Type B pancreatic cell (in vitro differentiated cells): ENCODE results near the gene DAGLA. TPM values are rescaled to one million over a fixed set of nuclear protein-coding genes. Genes with fewer than 3 reads are reported as not detected.

Source experiments
- DNase-seq: peaks from one replicate; pipeline ENCODE4 v3.0.0; 2021; ENCODE audit warnings: mixed read lengths; ENCODE audit not compliant: unreplicated experiment; ENCODE audit errors: extremely low spot score
- H3K27ac Mint-ChIP-seq: 2 replicates; pipeline ENCODE4 v1.8.0; 2021; ENCODE audit warnings: mild to moderate bottlenecking, mixed read lengths
- H3K27me3 Mint-ChIP-seq: 2 replicates; pipeline ENCODE4 v1.8.0; 2021; ENCODE audit warnings: mixed read lengths
- H3K36me3 Mint-ChIP-seq: 2 replicates; pipeline ENCODE4 v1.8.0; 2021; ENCODE audit warnings: mixed read lengths
- H3K4me1 Mint-ChIP-seq: one replicate; pipeline ENCODE4 v1.8.0; 2021; ENCODE audit warnings: mixed read lengths; ENCODE audit not compliant: unreplicated experiment
- H3K4me3 Mint-ChIP-seq: 2 replicates; pipeline ENCODE4 v1.8.0; 2021; ENCODE audit warnings: mild to moderate bottlenecking, mixed read lengths
- H3K9me3 Mint-ChIP-seq: 2 replicates; pipeline ENCODE4 v1.8.0; 2021; ENCODE audit warnings: mixed read lengths
- total RNA-seq: library from RNA; stranded (reverse); gene quantifications from 2 replicates; pipeline ENCODE4 v1.2.1, GENCODE V29; 2021; ENCODE audit warnings: low replicate concordance
- TF ChIP-seq, protein P1 (sequence below): fragments of 200-600 bp; sonication (generic); conservative IDR thresholded peaks from 2 replicates; pipeline ENCODE4 v1.5.0; 2021; ENCODE audit warnings: antibody characterized with exemption, mild to moderate bottlenecking

DAGLA gene
- total RNA-seq, 1 donor from 2014 or later: 7.8 TPM

GRCh38 chr11:61754534-61755482, 74.6 kb downstream of the DAGLA start:
- Mint-ChIP-seq H3K27me3 (peaks cover 18% of the 10 kb centered on the region), H3K27ac (peak overlapping the region; percentile 41), H3K4me3 (peak overlapping the region; percentile 88), H3K9me3 (no peaks in the 10 kb centered on the region), H3K4me1 (peaks cover 19% of the 10 kb centered on the region), H3K36me3 (no peaks in the 10 kb centered on the region)
- TF ChIP-seq, protein P1, sequence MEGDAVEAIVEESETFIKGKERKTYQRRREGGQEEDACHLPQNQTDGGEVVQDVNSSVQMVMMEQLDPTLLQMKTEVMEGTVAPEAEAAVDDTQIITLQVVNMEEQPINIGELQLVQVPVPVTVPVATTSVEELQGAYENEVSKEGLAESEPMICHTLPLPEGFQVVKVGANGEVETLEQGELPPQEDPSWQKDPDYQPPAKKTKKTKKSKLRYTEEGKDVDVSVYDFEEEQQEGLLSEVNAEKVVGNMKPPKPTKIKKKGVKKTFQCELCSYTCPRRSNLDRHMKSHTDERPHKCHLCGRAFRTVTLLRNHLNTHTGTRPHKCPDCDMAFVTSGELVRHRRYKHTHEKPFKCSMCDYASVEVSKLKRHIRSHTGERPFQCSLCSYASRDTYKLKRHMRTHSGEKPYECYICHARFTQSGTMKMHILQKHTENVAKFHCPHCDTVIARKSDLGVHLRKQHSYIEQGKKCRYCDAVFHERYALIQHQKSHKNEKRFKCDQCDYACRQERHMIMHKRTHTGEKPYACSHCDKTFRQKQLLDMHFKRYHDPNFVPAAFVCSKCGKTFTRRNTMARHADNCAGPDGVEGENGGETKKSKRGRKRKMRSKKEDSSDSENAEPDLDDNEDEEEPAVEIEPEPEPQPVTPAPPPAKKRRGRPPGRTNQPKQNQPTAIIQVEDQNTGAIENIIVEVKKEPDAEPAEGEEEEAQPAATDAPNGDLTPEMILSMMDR: no peak
- no peak for DNase-seq

DNA sequence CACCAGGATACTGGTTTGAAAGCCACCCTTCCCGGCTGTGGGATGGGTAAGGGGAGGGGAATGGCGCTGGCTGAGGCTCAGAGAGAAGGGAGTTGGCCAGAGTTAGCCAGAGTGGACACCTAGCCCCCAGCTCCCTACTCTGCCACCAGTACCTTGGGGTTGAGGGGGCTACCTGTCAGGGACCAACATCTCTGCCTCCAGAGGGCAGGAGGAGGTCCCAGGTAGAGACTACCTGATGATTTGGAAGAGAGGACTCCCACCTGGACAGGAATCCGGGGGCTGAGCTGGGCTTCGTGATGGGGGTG, 75.9 kb downstream of the DAGLA start:
- Mint-ChIP-seq H3K27me3 (peaks cover 14% of the 10 kb centered on the region), H3K4me1 (peaks cover 19% of the 10 kb centered on the region), H3K27ac (peak overlapping the region; percentile 89), H3K36me3 (no peaks in the 10 kb centered on the region), H3K9me3 (no peaks in the 10 kb centered on the region), H3K4me3 (peak overlapping the region; percentile 59)
- no peak for DNase-seq
- TF ChIP-seq, protein P1: no peak

GRCh38 chr11:61756452-61757212, 76.4 kb downstream of the DAGLA start:
- peak overlapping the region; percentile 89 for H3K27ac Mint-ChIP-seq
- peak overlapping the region; percentile 59 for H3K4me3 Mint-ChIP-seq
- H3K9me3 Mint-ChIP-seq: no peaks in the 10 kb centered on the region
- no peaks in the 10 kb centered on the region for H3K36me3 Mint-ChIP-seq
- peaks cover 12% of the 10 kb centered on the region for H3K27me3 Mint-ChIP-seq
- H3K4me1 Mint-ChIP-seq: peaks cover 21% of the 10 kb centered on the region
- no peak for DNase-seq
- TF ChIP-seq, protein P1: no peak

DNA sequence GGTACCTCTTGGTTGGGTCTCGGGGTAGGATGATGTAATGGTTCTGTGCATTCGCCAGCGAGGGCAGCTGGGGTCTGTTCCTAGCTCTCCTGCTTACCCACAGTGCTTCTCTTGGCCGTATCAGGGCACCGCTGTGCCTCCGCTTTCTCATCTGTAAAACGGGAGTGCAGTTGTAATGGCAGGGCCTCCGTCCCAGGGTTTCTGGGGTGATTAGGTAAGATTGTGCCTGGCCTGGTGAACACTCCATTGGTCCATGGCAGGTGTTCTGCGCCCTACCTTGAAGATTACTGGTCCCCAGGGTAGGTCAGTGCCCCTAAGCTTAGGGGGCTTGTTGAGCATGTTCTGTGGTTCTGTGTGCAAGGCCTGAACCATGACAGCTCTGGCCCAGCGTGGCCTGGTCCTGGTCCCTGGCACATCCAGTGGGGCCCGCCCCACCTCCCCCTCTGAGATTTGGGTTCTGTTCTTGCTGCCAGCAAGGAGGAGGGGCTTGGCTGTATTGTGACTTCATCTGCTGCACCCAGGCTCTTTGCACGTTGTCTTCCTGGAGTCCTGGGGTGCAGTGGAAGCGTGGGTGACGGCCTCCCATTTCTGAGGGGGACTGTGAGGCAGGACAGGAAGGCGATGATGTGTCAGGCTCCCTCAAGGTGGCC, 77.1 kb downstream of the DAGLA start:
- Mint-ChIP-seq H3K4me1 (peaks cover 27% of the 10 kb centered on the region), H3K36me3 (no peaks in the 10 kb centered on the region), H3K27me3 (peaks cover 8% of the 10 kb centered on the region), H3K9me3 (no peaks in the 10 kb centered on the region), H3K27ac (peak overlapping the region; percentile 89), H3K4me3 (peak overlapping the region; percentile 59)
- DNase-seq: no peak
- TF ChIP-seq, protein P1: no peak

DNA sequence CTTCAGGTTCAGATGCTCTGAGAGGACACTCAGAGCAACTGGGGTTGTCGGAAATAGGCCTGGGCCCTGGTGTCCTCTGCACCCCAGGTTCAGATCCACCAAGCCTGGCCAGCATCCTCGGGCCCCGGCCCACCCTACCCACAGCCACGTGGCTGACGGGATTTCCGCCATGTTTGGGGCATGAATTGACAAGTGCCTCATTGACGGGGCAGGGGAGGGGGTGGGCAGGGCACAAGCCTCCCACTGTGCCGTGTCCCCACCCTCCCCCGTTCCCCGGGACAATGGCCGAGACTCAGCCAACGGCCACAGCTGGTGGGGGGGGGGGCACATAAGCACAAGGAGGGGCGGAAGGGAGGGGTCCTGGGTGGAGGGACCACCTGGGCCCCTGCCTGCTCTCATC, 80.8 kb downstream of the DAGLA start:
- H3K4me1 Mint-ChIP-seq: peaks cover 35% of the 10 kb centered on the region
- no peak overlapping the region for H3K27ac Mint-ChIP-seq
- no peak overlapping the region for H3K4me3 Mint-ChIP-seq
- no peak for DNase-seq
- H3K36me3 Mint-ChIP-seq: no peaks in the 10 kb centered on the region
- no peaks in the 10 kb centered on the region for H3K9me3 Mint-ChIP-seq
- no peaks in the 10 kb centered on the region for H3K27me3 Mint-ChIP-seq
- TF ChIP-seq, protein P1: no peak
